SK-N-SH treated with all-trans-retinoic acid at 6 μM for 48 hours (cell line): Measurements from ENCODE around the gene CH25H.

Experiments used
- ATAC-seq: fragments of 200-7000 bp; cut with Tn5 transposase; 3 replicates; pipeline ENCODE4 v1.9.1; 2020; ENCODE audit warnings: mild to moderate bottlenecking, moderate library complexity
- CSDC2 ChIP-seq: fragments of 250-450 bp; sonication (Bioruptor Pico); IDR thresholded peaks from 2 replicates; pipeline ENCODE4 v1.5.0; 2020; ENCODE audit warnings: mild to moderate bottlenecking, moderate library complexity
- CSRNP3 ChIP-seq: fragments of 250-450 bp; sonication (Bioruptor Pico); IDR thresholded peaks from 2 replicates; pipeline ENCODE4 v1.5.1; 2021; ENCODE audit warnings: mild to moderate bottlenecking, moderate library complexity
- ISL1 ChIP-seq: fragments of 250-450 bp; sonication (Bioruptor Pico); IDR thresholded peaks from 2 replicates; pipeline ENCODE4 v2.1.2; 2022; ENCODE audit warnings: mild to moderate bottlenecking, moderate library complexity
- PATZ1 ChIP-seq: fragments of 250-450 bp; sonication (Bioruptor Pico); IDR thresholded peaks from 2 replicates; pipeline ENCODE4 v1.8.0; 2020; ENCODE audit warnings: mild to moderate bottlenecking, moderate library complexity, borderline replicate concordance
- POU6F1 ChIP-seq: fragments of 250-450 bp; sonication (Bioruptor Pico); IDR thresholded peaks from 2 replicates; pipeline ENCODE4 v1.8.0; 2021; ENCODE audit warnings: low read depth, mild to moderate bottlenecking, moderate library complexity, borderline replicate concordance
- PPARA ChIP-seq: fragments of 250-450 bp; sonication (Bioruptor Pico); IDR thresholded peaks from 2 replicates; pipeline ENCODE4 v1.5.0; 2020; ENCODE audit warnings: mild to moderate bottlenecking, borderline replicate concordance
- RARB ChIP-seq: fragments of 250-450 bp; sonication (Bioruptor Pico); IDR thresholded peaks from 2 replicates; pipeline ENCODE4 v1.8.0; 2021; ENCODE audit warnings: mild to moderate bottlenecking, moderate library complexity
- SNAI2 ChIP-seq: fragments of 250-450 bp; sonication (Bioruptor Pico); IDR thresholded peaks from 2 replicates; pipeline ENCODE4 v1.5.0; 2020; ENCODE audit warnings: mild to moderate bottlenecking, moderate library complexity
- TSHZ2 ChIP-seq: fragments of 250-450 bp; sonication (Bioruptor Pico); IDR thresholded peaks from 2 replicates; pipeline ENCODE4 v1.5.0; 2020; ENCODE audit warnings: mild to moderate bottlenecking, moderate library complexity
- ZC3H10 ChIP-seq: fragments of 250-450 bp; sonication (Bioruptor Pico); IDR thresholded peaks from 2 replicates; pipeline ENCODE4 v1.5.1; 2021; ENCODE audit warnings: mild to moderate bottlenecking, moderate library complexity
- ZFP30 ChIP-seq: fragments of 450-650 bp; formaldehyde crosslinking; IDR thresholded peaks from 2 replicates; pipeline ENCODE4 v1.5.0; 2022; ENCODE audit warnings: mild to moderate bottlenecking, moderate library complexity
- ZNF8 ChIP-seq: fragments of 450-650 bp; formaldehyde crosslinking; IDR thresholded peaks from 2 replicates; pipeline ENCODE4 v1.5.0; 2020; ENCODE audit warnings: mild to moderate bottlenecking, moderate library complexity

Gene CH25H

GRCh38 chr10:89245802-89246201 lies 38.7 kb upstream of the CH25H start:
- TF ChIP-seq CSDC2 (CRISPR knock-in tag) (no peak), RARB (CRISPR knock-in tag) (no peak), SNAI2 (no peak), POU6F1 (CRISPR knock-in tag) (no peak), ZNF8 (CRISPR knock-in tag) (no peak), CSRNP3 (CRISPR knock-in tag) (no peak), PPARA (CRISPR knock-in tag) (no peak)
- no peak for ATAC-seq

- TF ChIP-seq ZC3H10 (no peak), SNAI2 (no peak), CSRNP3 (CRISPR knock-in tag) (no peak)
- ATAC-seq: no peak
These were observed 35.9 kb upstream of the CH25H start for GRCh38 chr10:89242840-89243568.

GRCh38 chr10:89242345-89242684 lies 35.2 kb upstream of the CH25H start:
- no peak for TF ChIP-seq TSHZ2 (CRISPR knock-in tag)
- TF ChIP-seq POU6F1 (CRISPR knock-in tag): no peak
- TF ChIP-seq ZFP30 (CRISPR knock-in tag): no peak
- no peak for ATAC-seq

GRCh38 chr10:89241486-89242344 lies 34.6 kb upstream of the CH25H start:
- no peak for ATAC-seq
- no peak for TF ChIP-seq PPARA (CRISPR knock-in tag)
- no peak for TF ChIP-seq PATZ1 (CRISPR knock-in tag)
- no peak for TF ChIP-seq ISL1 (CRISPR knock-in tag)
